PC-9 (cell line): Measurements from ENCODE around the gene EYS.

ENCODE experiments used
- EZH2 ChIP-seq: fragments of 200-600 bp; sonication (generic); IDR thresholded peaks from 2 replicates; pipeline ENCODE4 v1.8.0; 2017; ENCODE audit warnings: antibody characterized with exemption, low read depth
- TF ChIP-seq, protein P1 (sequence below): fragments of 200-600 bp; sonication (generic); conservative IDR thresholded peaks from 2 replicates; pipeline ENCODE4 v1.6.1; 2017; ENCODE audit warnings: mixed run types, antibody characterized with exemption, mild to moderate bottlenecking, moderate library complexity

DNA sequence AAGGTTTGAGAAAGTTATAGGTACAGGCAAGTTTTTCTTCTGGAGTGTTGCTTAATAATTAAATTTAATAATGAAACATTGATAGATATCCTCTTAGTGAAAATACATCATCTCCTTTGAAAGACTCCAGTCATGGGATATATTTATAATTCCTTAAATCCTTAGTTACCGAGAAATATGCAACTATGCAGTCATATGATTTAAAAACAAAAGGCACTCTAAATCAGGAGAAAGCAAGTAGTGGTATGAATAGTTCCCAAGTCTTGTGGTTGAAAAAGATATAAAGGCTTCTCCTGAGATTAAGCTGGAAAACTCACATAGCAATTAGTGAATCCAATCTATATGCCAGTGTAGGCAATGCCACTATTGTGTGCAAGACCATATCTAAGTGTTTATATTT lies 475.4 kb downstream of the EYS start:
- no peak for TF ChIP-seq EZH2
- TF ChIP-seq, protein P1, sequence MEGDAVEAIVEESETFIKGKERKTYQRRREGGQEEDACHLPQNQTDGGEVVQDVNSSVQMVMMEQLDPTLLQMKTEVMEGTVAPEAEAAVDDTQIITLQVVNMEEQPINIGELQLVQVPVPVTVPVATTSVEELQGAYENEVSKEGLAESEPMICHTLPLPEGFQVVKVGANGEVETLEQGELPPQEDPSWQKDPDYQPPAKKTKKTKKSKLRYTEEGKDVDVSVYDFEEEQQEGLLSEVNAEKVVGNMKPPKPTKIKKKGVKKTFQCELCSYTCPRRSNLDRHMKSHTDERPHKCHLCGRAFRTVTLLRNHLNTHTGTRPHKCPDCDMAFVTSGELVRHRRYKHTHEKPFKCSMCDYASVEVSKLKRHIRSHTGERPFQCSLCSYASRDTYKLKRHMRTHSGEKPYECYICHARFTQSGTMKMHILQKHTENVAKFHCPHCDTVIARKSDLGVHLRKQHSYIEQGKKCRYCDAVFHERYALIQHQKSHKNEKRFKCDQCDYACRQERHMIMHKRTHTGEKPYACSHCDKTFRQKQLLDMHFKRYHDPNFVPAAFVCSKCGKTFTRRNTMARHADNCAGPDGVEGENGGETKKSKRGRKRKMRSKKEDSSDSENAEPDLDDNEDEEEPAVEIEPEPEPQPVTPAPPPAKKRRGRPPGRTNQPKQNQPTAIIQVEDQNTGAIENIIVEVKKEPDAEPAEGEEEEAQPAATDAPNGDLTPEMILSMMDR: no peak
